K562 (cell line): ENCODE measurements around the gene PTH1R. TPM values are rescaled to one million over a fixed set of nuclear protein-coding genes. Genes with fewer than 3 reads are reported as not detected.

ENCODE experiments used
- ATAC-seq: fragments of 200-7000 bp; cut with Tn5 transposase; 3 replicates; pipeline ENCODE4 v1.9.1; 2020; ENCODE audit warnings: moderate library complexity
- BruUV-seq: library from RNA; stranded (reverse); fragments of 400-500 nt; replicated peaks from 2 replicates; lab custom pipeline; 2021; lab: Mats Ljungman, UMichigan
- CTCF ChIA-PET: fragments of 300-600 bp; formaldehyde crosslinking; extraction: SDS; loops from one replicate; lab custom pipeline; 2021; ENCODE audit warnings: low intra/inter-chr PET ratio; lab: Yijun Ruan, JAX
- POLR2A ChIA-PET: fragments of 300-600, 350-650 bp; sonication (Branson Sonifier 250); formaldehyde crosslinking; extraction: SDS; loops from one replicate; lab custom pipeline; 2021; ENCODE audit warnings: antibody characterized with exemption, inconsistent platforms; lab: Yijun Ruan, JAX
- DNase-seq, 4 experiments: peaks; one replicate each; pipeline versions ENCODE4 v3.0.0 to v3.0.0-alpha.2; 2011 to 2018; ENCODE audit warnings: low spot score in 3 of 4, mixed read lengths in 3 of 4; ENCODE audit errors: extremely low read depth in 1 of 4
- FAIRE-seq: peaks from 2 replicates; lab custom pipeline; 2011; peaks lifted over from hg19 to GRCh38; lab: Jason Lieb, UNC
- H2AFZ ChIP-seq: 2 replicates; pipeline ENCODE4 v1.6.0; 2011; ENCODE audit warnings: low read depth, low read length, control low read depth, inconsistent platforms
- H3K27ac ChIP-seq: fragments of 200-600 bp; 3 replicates; pipeline ENCODE4 v1.8.0; 2011; ENCODE audit warnings: low read depth, mild to moderate bottlenecking, control low read depth, inconsistent platforms, low read length, moderate library complexity, mixed read lengths; ENCODE audit errors: extremely low read depth
- H3K27me3 ChIP-seq, 2 experiments: fragments of 300-600 bp in 1 of 2; 2 replicates in 1 of 2; 3 replicates in 1 of 2; pipeline versions ENCODE4 v1.6.0 to v1.8.0; 2011; ENCODE audit warnings: inconsistent platforms in 2 of 2, low read length in 2 of 2, mild to moderate bottlenecking in 1 of 2, mixed read lengths in 1 of 2, moderate library complexity in 1 of 2; ENCODE audit not compliant: control insufficient read depth in 2 of 2, insufficient read depth in 2 of 2
- H3K36me3 ChIP-seq: fragments of 300-600 bp; 3 replicates; pipeline ENCODE4 v1.8.0; 2011; ENCODE audit warnings: mild to moderate bottlenecking, low read length, inconsistent platforms; ENCODE audit not compliant: control insufficient read depth, insufficient read depth
- H3K4me1 ChIP-seq, 2 experiments: fragments of 200-600 bp in 1 of 2; replicated peaks in 1 of 2; 2 replicates in 1 of 2; 3 replicates in 1 of 2; pipeline versions ENCODE4 v1.5.1 to v1.8.0; 2011; ENCODE audit warnings: inconsistent platforms in 2 of 2, low read length in 2 of 2, mild to moderate bottlenecking in 1 of 2, mixed read lengths in 1 of 2, moderate library complexity in 1 of 2; ENCODE audit not compliant: control insufficient read depth in 2 of 2, insufficient read depth in 2 of 2
- H3K4me2 ChIP-seq: 2 replicates; pipeline ENCODE4 v1.6.1; 2011; ENCODE audit warnings: low read length, control low read depth, inconsistent platforms, mixed read lengths; ENCODE audit not compliant: insufficient read depth
- H3K4me3 ChIP-seq: fragments of 200-600 bp; sonication (generic), shearing (Covaris generic); 2 replicates; pipeline ENCODE4 v1.5.1; 2016; ENCODE audit warnings: control low read depth, inconsistent platforms
- H3K79me2 ChIP-seq: fragments of 200-600 bp; 3 replicates; pipeline ENCODE4 v1.8.0; 2011; ENCODE audit warnings: low read length, inconsistent platforms; ENCODE audit not compliant: control insufficient read depth, insufficient read depth
- H3K9ac ChIP-seq, 2 experiments: 2 replicates each; pipeline versions ENCODE4 v1.6.0 to v1.6.1; 2011; ENCODE audit warnings: low read depth in 2 of 2, low read length in 2 of 2, control low read depth in 1 of 2, inconsistent platforms in 1 of 2, mild to moderate bottlenecking in 1 of 2, mixed read lengths in 1 of 2; ENCODE audit not compliant: insufficient read depth in 1 of 2
- H3K9me1 ChIP-seq: one replicate; pipeline ENCODE4 v1.6.0; 2011; ENCODE audit warnings: inconsistent platforms, mild to moderate bottlenecking, low read length, moderate library complexity; ENCODE audit not compliant: control insufficient read depth, insufficient read depth
- H3K9me3 ChIP-seq: replicated peaks from 2 replicates; pipeline ENCODE4 v1.5.1; 2011; ENCODE audit warnings: low read depth, low read length, inconsistent platforms; ENCODE audit not compliant: control insufficient read depth, insufficient read depth
- H4K20me1 ChIP-seq: replicated peaks from 2 replicates; pipeline ENCODE4 v1.6.1; 2011; ENCODE audit warnings: low read length, inconsistent platforms, mixed read lengths; ENCODE audit not compliant: control insufficient read depth, insufficient read depth
- BRCA1 ChIP-seq, 2 experiments: fragments of 450-650 bp in 1 of 2; sonication (generic) in 1 of 2; formaldehyde crosslinking in 1 of 2; IDR thresholded peaks; 2 replicates each; pipeline versions ENCODE4 v1.5.0 to v1.6.1; 2017 to 2020; ENCODE audit warnings: mild to moderate bottlenecking in 1 of 2, missing genetic modification reagents in 1 of 2
- CTBP1 ChIP-seq: fragments of 450-650 bp; IDR thresholded peaks from 2 replicates; pipeline ENCODE4 v1.6.1; 2016; ENCODE audit warnings: borderline replicate concordance
- EGR1 ChIP-seq: fragments of 450-650 bp; conservative IDR thresholded peaks from 2 replicates; pipeline ENCODE4 v1.6.1; 2017; ENCODE audit warnings: mild to moderate bottlenecking
- FOSL1 ChIP-seq: fragments of 200-800 bp; sonication (Bioruptor generic); conservative IDR thresholded peaks from 2 replicates; pipeline ENCODE4 v1.6.1; 2016; ENCODE audit warnings: missing genetic modification characterization, missing compliant biosample characterization
- FOXP1 ChIP-seq: sonication (generic); formaldehyde crosslinking; IDR thresholded peaks from 2 replicates; pipeline ENCODE4 v1.8.0; 2022; ENCODE audit warnings: mild to moderate bottlenecking, missing genetic modification reagents
- GABPB2 ChIP-seq: fragments of 250-450 bp; sonication (Bioruptor Pico); conservative IDR thresholded peaks from 2 replicates; pipeline ENCODE4 v1.5.1; 2021; ENCODE audit warnings: mild to moderate bottlenecking
- JUN ChIP-seq, 2 experiments: sonication (generic) in 1 of 2; formaldehyde crosslinking in 1 of 2; IDR thresholded peaks; 2 replicates each; pipeline versions ENCODE4 v1.6.1 to v1.8.0; 2012 to 2022; ENCODE audit warnings: borderline replicate concordance in 2 of 2, mild to moderate bottlenecking in 2 of 2, improper control_type of control experiment in 1 of 2, low read depth in 1 of 2, low read length in 1 of 2, missing genetic modification reagents in 1 of 2
- KAT8 ChIP-seq: fragments of 450-650 bp; IDR thresholded peaks from 2 replicates; pipeline ENCODE4 v1.6.1; 2016; ENCODE audit warnings: low read depth, mild to moderate bottlenecking
- KLF6 ChIP-seq: fragments of 250-450 bp; sonication (Bioruptor Pico); IDR thresholded peaks from 2 replicates; pipeline ENCODE4 v1.4.0; 2020; ENCODE audit warnings: mild to moderate bottlenecking, moderate library complexity, borderline replicate concordance
- MEF2D ChIP-seq: conservative IDR thresholded peaks from 2 replicates; pipeline ENCODE4 v1.6.1; 2016; ENCODE audit warnings: low read depth, missing genetic modification characterization, missing compliant biosample characterization
- MXD1 ChIP-seq: fragments of 250-450 bp; sonication (Bioruptor Pico); IDR thresholded peaks from 2 replicates; pipeline ENCODE4 v1.8.0; 2021; ENCODE audit warnings: borderline replicate concordance, mild to moderate bottlenecking, moderate library complexity; ENCODE audit not compliant: poor library complexity, severe bottlenecking
- SRSF9 ChIP-seq: fragments of 200-400 bp; formaldehyde crosslinking; IDR thresholded peaks from 2 replicates; pipeline ENCODE4 v1.6.1; 2017; ENCODE audit warnings: low read depth, low read length, borderline replicate concordance
- THRA ChIP-seq: fragments of 450-650 bp; IDR thresholded peaks from 2 replicates; pipeline ENCODE4 v1.6.1; 2017; ENCODE audit warnings: mild to moderate bottlenecking, moderate library complexity
- U2AF2 ChIP-seq: fragments of 200-400 bp; formaldehyde crosslinking; optimal IDR thresholded peaks from 2 replicates; pipeline ENCODE3; 2017; ENCODE audit warnings: low read depth, mild to moderate bottlenecking, low read length
- ZKSCAN8 ChIP-seq: fragments of 200-800 bp; sonication (Bioruptor generic); IDR thresholded peaks from 2 replicates; pipeline ENCODE4 v1.6.1; 2016; ENCODE audit warnings: missing genetic modification characterization, missing compliant biosample characterization
- ZNF311 ChIP-seq: fragments of 250-450 bp; sonication (Bioruptor Pico); IDR thresholded peaks from 2 replicates; pipeline ENCODE4 v1.4.0; 2020; ENCODE audit warnings: mild to moderate bottlenecking, moderate library complexity
- ZNF592 ChIP-seq: fragments of 450-650 bp; IDR thresholded peaks from 2 replicates; pipeline ENCODE4 v1.6.1; 2017; ENCODE audit warnings: antibody characterized with exemption, mild to moderate bottlenecking
- WGBS: fragments of 100-300 bp; shearing (Covaris generic); methylation state at CpG from one replicate; pipeline ENCODE4 v1.1.6; 2016; ENCODE audit warnings: low coverage, mixed read lengths; ENCODE audit not compliant: insufficient coverage; ENCODE audit errors: missing lambda C conversion rate; 5-methylcytosine and 5-hydroxymethylcytosine counted together
- in situ Hi-C: fragments of 300-500 bp; cut with MboI; formaldehyde crosslinking; loops from 4 replicates; pipeline ENCODE4 v1.15.0; 2018; ENCODE audit warnings: inconsistent platforms, mixed read lengths
- intact Hi-C: fragments of 100-400 bp; cut with micrococcal nuclease; formaldehyde crosslinking; loops from 2 replicates; pipeline ENCODE4 v1.14.2; 2022
- polyA plus RNA-seq, 8 experiments: library from polyadenylated mRNA; depleted of rRNA in 4 of 8; stranded (reverse) in 5 of 8; unstranded in 3 of 8; fragments of >200 nt; fragmentation: Nextera tagmentation in 2 of 8; fragmentation: Illumina TruSeq in 1 of 8; extraction: Ambion mirVana in 2 of 8; extraction: Trizol in 1 of 8; gene quantifications; 2 replicates each; pipeline versions ENCODE4 v1.2.1 to v1.2.3, GENCODE V29; 2011 to 2014; ENCODE audit warnings: inconsistent platforms in 1 of 8, missing spikeins in 1 of 8
- total RNA-seq, 7 experiments: library from RNA; depleted of rRNA in 6 of 7; stranded (reverse); fragments of >200 nt in 6 of 7; fragmentation: Illumina TruSeq in 2 of 7; extraction: Trizol in 2 of 7; gene quantifications; 2 replicates each; pipeline versions ENCODE4 v1.2.1 to v1.2.3, GENCODE V29; 2011 to 2021; ENCODE audit warnings: low replicate concordance in 1 of 7

Gene PTH1R
- total and polyA plus RNA-seq, 9 of the 15 experiments (the other 6 are each of a cell fraction or from before 2014, with no cell fraction given), result not detected

- Histone ChIP-seq H3K36me3 (peaks cover 63% of the 10 kb centered on the region), H2AFZ (no peak overlapping the region), H3K4me3 (no peak overlapping the region), H3K9me3 (no peaks in the 10 kb centered on the region), H3K9ac (peak overlapping the region; percentile 21 to 81; a peak in 2 of 4 replicates), H3K27ac (peak overlapping the region; percentile 61), H3K4me2 (peak overlapping the region; percentile 75), H3K79me2 (peaks cover 97% of the 10 kb centered on the region), H4K20me1 (peaks cover 80% of the 10 kb centered on the region), H3K9me1 (peaks cover 41% of the 10 kb centered on the region), H3K4me1 (peaks cover 49 to 74% of the 10 kb centered on the region in 2 experiments), H3K27me3 (no peaks in the 10 kb centered on the region)
- BruUV-seq, result no TSS peak
- DNase-seq, result no peak
- ChIA-PET CTCF (no interaction called here), POLR2A (interaction anchor here (0.8 to 4.0 kb wide), 14 partner anchors 8 to 356 kb away, joined by 3 to 14 read pairs (median 4); no protein-coding TSS in a partner anchor)
- no peak for FAIRE-seq
- intact Hi-C loops (no loop called here), in situ Hi-C loops (no loop called here)
- 52% methylated on average over 4 of the region's 4 CpGs for WGBS
- no peak for ATAC-seq
- TF ChIP-seq ZNF311 (CRISPR knock-in tag) (0 out of 2 replicates have a peak, but pooled peaks have one; percentile 2), ZKSCAN8 (CRISPR knock-in tag) (0 out of 2 replicates have a peak, but pooled peaks have one; percentile 51), SRSF9 (no peak), GABPB2 (CRISPR knock-in tag) (no peak), THRA (no peak), KLF6 (no peak), U2AF2 (no peak), CTBP1 (no peak), FOXP1 (CRISPR knock-in tag) (no peak), MXD1 (CRISPR knock-in tag) (no peak), FOSL1 (tag) (peak; percentile 72; the same call in 1 of the 2 replicates), EGR1 (no peak), ZNF592 (peak; percentile 10; the same call in 1 of the 2 replicates), KAT8 (no peak), BRCA1 (IDR thresholded peaks at IDR 0.05) (no peak), BRCA1 (CRISPR knock-in tag; IDR thresholded peaks at IDR 0.05) (0 out of 2 replicates have a peak, but pooled peaks have one; percentile 15), MEF2D (tag) (0 out of 2 replicates have a peak, but pooled peaks have one; percentile 7), JUN (IDR thresholded peaks at IDR 0.05; ENCODE audit: borderline replicate concordance, low read depth, low read length) (no peak), JUN (CRISPR knock-in tag; IDR thresholded peaks at IDR 0.05; ENCODE audit: borderline replicate concordance) (0 out of 2 replicates have a peak, but pooled peaks have one; percentile 7)
Observed at GRCh38 chr3:46947546-46947901, 70.0 kb downstream of the PTH1R start.
